ENCODE data around the gene LIME1. TPM values are rescaled to one million over a fixed set of nuclear protein-coding genes. Genes with fewer than 3 reads are reported as not detected.
A peak's percentile ranks its signal among the peaks of the same experiment; 100 is the strongest.

The LIME1 gene
- total and polyA plus RNA-seq, 2 donors (not counting 1 experiment from before 2014, with no cell fraction given), result 0.68 to 3.5 TPM

GRCh38 chr20:63740070-63740626, 3.7 kb downstream of the LIME1 start:
- Histone ChIP-seq H3K9ac (ENCODE audit: insufficient read depth, low read length) (peak overlapping the region; percentile 75), H3K4me3 (replicated peaks in 1 of 4; ENCODE audit: control extremely low read depth in 1 of 4, insufficient read depth in 1 of 4, low read depth in 3 of 4, low read length in 4 of 4) (peak overlapping the region; percentile 65 to 74 (median 68)), H3K79me2 (ENCODE audit: control insufficient read depth, insufficient read depth, low read length) (peaks cover 4% of the 10 kb centered on the region), H3K27me3 (ENCODE audit: control insufficient read depth, insufficient read depth, low read length) (no peaks in the 10 kb centered on the region), H2AFZ (ENCODE audit: low read length) (no peak overlapping the region), H4K20me1 (ENCODE audit: control insufficient read depth, extremely low read depth, insufficient read depth, low read length) (no peaks in the 10 kb centered on the region), H3K9me3 (ENCODE audit: control insufficient read depth, insufficient read depth, low read depth, low read length) (no peaks in the 10 kb centered on the region), H3K36me3 (ENCODE audit: control insufficient read depth, insufficient read depth, low read length) (peaks cover 22% of the 10 kb centered on the region), H3K4me1 (ENCODE audit: control insufficient read depth, extremely low read depth, insufficient read depth, low read length) (peaks cover 8% of the 10 kb centered on the region), H3K27ac (ENCODE audit: insufficient read depth, low read length) (peak overlapping the region; percentile 72), H3K4me2 (ENCODE audit: extremely low read depth, insufficient read depth, low read length) (peak overlapping the region; percentile 90)
- no peak for TF ChIP-seq EZH2 (IDR thresholded peaks at IDR 0.05; ENCODE audit: low read length, missing control alignments)
- no peak for TF ChIP-seq CTCF (conservative IDR thresholded peaks at IDR 0.05 in 1 of 2, IDR thresholded peaks at IDR 0.05 in 1 of 2; ENCODE audit: low read depth in 1 of 2, low read length in 2 of 2)
- DNase-seq (ENCODE audit: low read depth in 2 of 2), result peak; percentile 25 to 37

GRCh38 chr20:63740627-63741353, 4.3 kb downstream of the LIME1 start:
- Histone ChIP-seq H3K9ac (ENCODE audit: insufficient read depth, low read length) (peak overlapping the region; percentile 75), H3K36me3 (ENCODE audit: control insufficient read depth, insufficient read depth, low read length) (peaks cover 18% of the 10 kb centered on the region), H2AFZ (ENCODE audit: low read length) (peak overlapping the region; percentile 23), H3K27me3 (ENCODE audit: control insufficient read depth, insufficient read depth, low read length) (no peaks in the 10 kb centered on the region), H3K79me2 (ENCODE audit: control insufficient read depth, insufficient read depth, low read length) (peaks cover 4% of the 10 kb centered on the region), H3K4me1 (ENCODE audit: control insufficient read depth, extremely low read depth, insufficient read depth, low read length) (peaks cover 8% of the 10 kb centered on the region), H3K4me2 (ENCODE audit: extremely low read depth, insufficient read depth, low read length) (peak overlapping the region; percentile 90), H3K27ac (ENCODE audit: insufficient read depth, low read length) (peak overlapping the region; percentile 72), H4K20me1 (ENCODE audit: control insufficient read depth, extremely low read depth, insufficient read depth, low read length) (no peaks in the 10 kb centered on the region), H3K9me3 (ENCODE audit: control insufficient read depth, insufficient read depth, low read depth, low read length) (no peaks in the 10 kb centered on the region), H3K4me3 (replicated peaks in 1 of 4; ENCODE audit: control extremely low read depth in 1 of 4, insufficient read depth in 1 of 4, low read depth in 3 of 4, low read length in 4 of 4) (peak overlapping the region; percentile 65 to 74 (median 68))
- TF ChIP-seq CTCF (conservative IDR thresholded peaks at IDR 0.05 in 1 of 2, IDR thresholded peaks at IDR 0.05 in 1 of 2; ENCODE audit: low read depth in 1 of 2, low read length in 2 of 2), result no peak
- TF ChIP-seq EZH2 (IDR thresholded peaks at IDR 0.05; ENCODE audit: low read length, missing control alignments), result no peak
- DNase-seq (ENCODE audit: low read depth in 2 of 2), result peak; percentile 84 to 95

- Histone ChIP-seq H3K36me3 (ENCODE audit: control insufficient read depth, insufficient read depth, low read length) (peaks cover 18% of the 10 kb centered on the region), H3K79me2 (ENCODE audit: control insufficient read depth, insufficient read depth, low read length) (peaks cover 4% of the 10 kb centered on the region), H2AFZ (ENCODE audit: low read length) (no peak overlapping the region), H3K4me3 (replicated peaks in 1 of 4; ENCODE audit: control extremely low read depth in 1 of 4, insufficient read depth in 1 of 4, low read depth in 3 of 4, low read length in 4 of 4) (peak overlapping the region; percentile 65 to 74 (median 68)), H3K4me2 (ENCODE audit: extremely low read depth, insufficient read depth, low read length) (peak overlapping the region; percentile 90), H3K4me1 (ENCODE audit: control insufficient read depth, extremely low read depth, insufficient read depth, low read length) (peaks cover 8% of the 10 kb centered on the region), H3K9me3 (ENCODE audit: control insufficient read depth, insufficient read depth, low read depth, low read length) (no peaks in the 10 kb centered on the region), H4K20me1 (ENCODE audit: control insufficient read depth, extremely low read depth, insufficient read depth, low read length) (no peaks in the 10 kb centered on the region), H3K27me3 (ENCODE audit: control insufficient read depth, insufficient read depth, low read length) (no peaks in the 10 kb centered on the region), H3K9ac (ENCODE audit: insufficient read depth, low read length) (peak overlapping the region; percentile 75), H3K27ac (ENCODE audit: insufficient read depth, low read length) (peak overlapping the region; percentile 72)
- no peak for DNase-seq (ENCODE audit: low read depth in 2 of 2)
- TF ChIP-seq CTCF (conservative IDR thresholded peaks at IDR 0.05 in 1 of 2, IDR thresholded peaks at IDR 0.05 in 1 of 2; ENCODE audit: low read depth in 1 of 2, low read length in 2 of 2) (no peak), EZH2 (IDR thresholded peaks at IDR 0.05; ENCODE audit: low read length, missing control alignments) (no peak)
Measured at GRCh38 chr20:63741354-63741675, 4.9 kb downstream of the LIME1 start.

Measured in fibroblast of lung (primary cell).